H7 (cell line): ENCODE results near the gene PHACTR3. TPM values are rescaled to one million over a fixed set of nuclear protein-coding genes. Genes with fewer than 3 reads are reported as not detected.
A peak's percentile ranks its signal among the peaks of the same experiment; 100 is the strongest.

Experiments used
- DNase-seq: peaks from one replicate; pipeline ENCODE4 v3.0.0; 2012
- H3K27me3 ChIP-seq: 2 replicates; pipeline ENCODE4 v1.6.0; 2011; ENCODE audit warnings: mild to moderate bottlenecking, low read length; ENCODE audit not compliant: control insufficient read depth, insufficient read depth
- H3K36me3 ChIP-seq: replicated peaks from 2 replicates; pipeline ENCODE4 v1.5.1; 2011; ENCODE audit warnings: low read length; ENCODE audit not compliant: control insufficient read depth, insufficient read depth
- H3K4me3 ChIP-seq: 2 replicates; pipeline ENCODE4 v1.5.1; 2011; ENCODE audit warnings: low read depth, mild to moderate bottlenecking, control low read depth, low read length, moderate library complexity; ENCODE audit not compliant: insufficient read depth
- total RNA-seq: library from RNA; depleted of rRNA; stranded (reverse); fragments of >200 nt; shearing (Covaris generic); gene quantifications from 2 replicates; pipeline ENCODE4 v1.2.3, GENCODE V29; 2014

The PHACTR3 gene
- total RNA-seq, 1 experiment from 2014 or later, result 0.03 TPM

DNA sequence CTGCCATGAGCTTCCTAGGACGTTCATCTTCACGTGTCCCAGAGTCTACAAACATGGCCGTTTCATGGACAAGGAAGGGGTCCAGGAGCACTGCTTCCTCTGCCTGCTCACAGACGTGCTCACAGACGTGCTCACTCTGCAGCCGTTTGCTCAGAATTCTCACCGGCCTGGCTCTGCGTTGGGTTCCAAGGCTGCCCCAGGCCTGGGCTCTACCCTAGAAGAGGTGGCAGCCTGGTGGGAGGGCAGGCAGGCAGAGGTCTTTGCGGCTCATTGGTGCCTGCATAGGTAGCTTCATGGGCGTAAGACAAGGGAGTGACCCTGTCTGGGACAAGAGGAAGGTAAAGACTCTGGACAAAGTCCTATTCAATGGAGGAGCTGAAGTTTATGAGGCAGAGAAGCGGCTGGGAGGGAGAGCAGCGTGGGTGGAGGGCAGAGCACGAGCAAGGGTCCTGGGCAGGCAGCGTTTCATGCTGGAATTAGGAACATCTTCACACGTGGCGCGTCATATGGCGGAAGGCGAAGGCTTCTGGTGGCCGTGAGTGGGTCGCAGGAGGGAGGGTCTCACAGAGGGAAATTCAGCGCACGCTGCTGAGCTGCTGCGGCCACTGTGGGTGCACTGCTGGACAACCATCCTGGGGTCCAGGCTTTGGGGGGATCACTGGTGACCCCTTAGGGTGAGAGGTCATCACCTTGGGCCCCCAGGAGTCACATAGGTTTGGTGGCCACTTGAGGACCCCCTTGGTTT, 138.2 kb downstream of the PHACTR3 start:
- DNase-seq, result no peak
- no peaks in the 10 kb centered on the region; the same call in 1 of the 2 replicates for H3K27me3 ChIP-seq
- no peak overlapping the region for H3K4me3 ChIP-seq
- no peaks in the 10 kb centered on the region for H3K36me3 ChIP-seq

DNA sequence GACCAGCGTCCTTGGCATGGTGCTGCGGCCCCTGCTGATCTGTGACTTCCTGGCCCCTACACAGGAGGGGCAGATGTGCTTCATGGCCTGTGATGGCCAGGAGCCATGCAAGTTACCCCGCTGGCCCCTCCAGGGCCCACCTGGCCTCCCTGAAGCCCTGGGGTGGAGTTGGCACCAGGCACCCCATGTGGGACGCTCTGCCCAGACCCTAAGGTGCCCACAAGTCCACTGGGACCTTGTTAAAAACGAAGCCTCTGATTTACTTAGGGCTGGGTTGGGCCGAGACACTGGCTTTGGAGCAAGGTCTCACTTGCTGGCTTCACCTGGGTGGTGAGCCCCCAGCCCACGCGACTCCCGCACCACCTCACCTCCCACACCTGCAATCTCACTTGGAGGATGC, 139.0 kb downstream of the PHACTR3 start:
- Histone ChIP-seq H3K4me3 (no peak overlapping the region), H3K27me3 (no peaks in the 10 kb centered on the region; the same call in 1 of the 2 replicates), H3K36me3 (no peaks in the 10 kb centered on the region)
- DNase-seq, result no peak

DNA sequence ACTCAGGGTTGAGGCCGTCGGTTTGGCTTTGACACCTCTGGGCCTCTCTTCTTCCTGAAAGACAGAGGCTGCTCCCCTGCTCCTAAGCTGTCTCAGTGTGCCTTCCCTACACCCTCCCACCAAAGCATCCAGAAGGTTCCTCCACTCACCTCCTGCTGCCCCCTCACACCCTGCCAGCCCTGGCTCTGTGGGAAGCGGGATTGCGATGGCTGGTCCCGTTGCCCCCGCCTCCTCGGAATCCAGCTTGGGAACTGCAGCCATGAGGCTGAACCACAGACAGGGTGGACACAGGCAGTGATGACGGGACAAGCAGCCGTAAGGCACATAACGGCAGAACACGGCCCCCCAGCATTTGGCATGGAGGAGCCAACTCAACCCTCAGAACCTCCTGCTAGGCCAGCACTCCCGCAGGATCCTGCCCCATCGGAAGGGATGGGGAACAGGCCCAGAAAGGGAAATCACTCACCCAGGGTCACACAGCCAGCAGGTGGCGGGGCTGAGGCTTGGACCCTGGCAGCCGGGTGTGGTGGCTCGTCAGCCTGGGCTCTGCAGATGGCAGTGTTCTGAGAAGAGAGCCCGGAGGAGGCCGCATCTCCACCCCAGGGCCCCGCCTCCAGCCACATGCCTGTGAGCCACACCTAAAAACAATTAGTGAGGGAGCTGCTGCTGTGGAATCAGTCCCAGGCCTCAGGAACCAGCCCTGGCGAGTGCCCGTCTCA, 139.6 kb downstream of the PHACTR3 start:
- Histone ChIP-seq H3K4me3 (no peak overlapping the region), H3K36me3 (no peaks in the 10 kb centered on the region), H3K27me3 (no peaks in the 10 kb centered on the region; the same call in 1 of the 2 replicates)
- DNase-seq, result peak; percentile 75

DNA sequence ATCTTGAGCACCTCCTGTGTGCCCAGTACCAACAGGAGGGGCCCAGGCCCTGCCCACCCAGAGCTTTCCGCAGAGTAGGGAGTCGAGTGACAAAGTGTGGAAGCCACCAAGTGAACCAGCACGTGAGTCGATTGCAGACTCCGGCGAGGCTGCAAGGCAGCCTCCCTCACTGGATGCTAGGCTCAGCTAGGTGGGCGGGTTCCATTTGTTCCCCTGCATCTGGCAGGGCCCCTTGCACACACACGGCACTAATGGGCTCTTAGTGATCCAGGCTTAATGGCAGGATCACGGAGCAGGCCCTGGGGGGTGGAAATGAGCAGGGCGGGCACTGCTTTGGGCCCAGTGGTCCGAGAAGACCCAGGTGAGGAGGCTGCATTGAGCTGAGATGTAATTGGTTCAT, 140.4 kb downstream of the PHACTR3 start:
- H3K27me3 ChIP-seq, result no peaks in the 10 kb centered on the region; the same call in 1 of the 2 replicates
- H3K36me3 ChIP-seq, result no peaks in the 10 kb centered on the region
- no peak overlapping the region for H3K4me3 ChIP-seq
- no peak for DNase-seq

DNA sequence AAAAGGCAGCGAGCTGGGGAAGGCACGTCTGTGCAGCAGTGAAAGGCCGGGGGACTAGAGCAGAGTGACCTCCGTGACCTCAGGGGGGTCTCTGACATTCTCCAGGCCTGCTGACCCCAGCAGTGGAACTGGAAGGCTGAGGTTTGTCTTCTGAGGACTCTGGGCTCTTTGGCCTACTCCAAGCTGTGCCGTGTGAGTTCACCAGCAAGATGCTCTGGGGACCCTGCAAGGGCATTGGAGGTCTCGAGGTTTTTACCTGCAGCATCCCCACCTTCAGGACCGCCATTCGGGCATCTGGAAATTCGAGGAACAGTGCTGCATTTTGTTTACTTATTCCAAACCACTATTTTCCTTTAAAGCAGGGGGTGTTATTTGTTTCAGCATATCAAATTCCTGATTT, 140.9 kb downstream of the PHACTR3 start:
- DNase-seq, result no peak
- Histone ChIP-seq H3K4me3 (no peak overlapping the region), H3K27me3 (no peaks in the 10 kb centered on the region; the same call in 1 of the 2 replicates), H3K36me3 (no peaks in the 10 kb centered on the region)

DNA sequence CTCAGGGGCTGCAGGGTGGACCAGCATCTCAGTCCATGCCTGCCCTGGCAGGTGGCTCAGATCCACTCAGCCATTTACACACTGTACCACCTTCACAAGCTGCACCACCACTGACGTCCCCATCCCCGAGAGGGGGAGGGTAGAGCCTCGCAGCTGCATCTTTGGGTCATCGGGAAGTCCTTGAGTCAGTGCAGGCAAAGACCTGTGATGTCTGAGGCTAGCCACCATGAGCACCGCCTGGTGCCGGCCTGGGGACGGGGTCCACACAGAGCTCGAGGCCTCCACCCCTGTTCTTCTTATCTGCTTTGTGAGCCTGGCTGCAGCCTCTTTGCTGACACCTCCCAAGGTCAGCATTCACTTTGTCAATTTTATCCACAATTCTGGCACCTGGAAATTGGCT, 141.4 kb downstream of the PHACTR3 start:
- Histone ChIP-seq H3K4me3 (no peak overlapping the region), H3K36me3 (no peaks in the 10 kb centered on the region), H3K27me3 (no peaks in the 10 kb centered on the region; the same call in 1 of the 2 replicates)
- DNase-seq, result no peak

DNA sequence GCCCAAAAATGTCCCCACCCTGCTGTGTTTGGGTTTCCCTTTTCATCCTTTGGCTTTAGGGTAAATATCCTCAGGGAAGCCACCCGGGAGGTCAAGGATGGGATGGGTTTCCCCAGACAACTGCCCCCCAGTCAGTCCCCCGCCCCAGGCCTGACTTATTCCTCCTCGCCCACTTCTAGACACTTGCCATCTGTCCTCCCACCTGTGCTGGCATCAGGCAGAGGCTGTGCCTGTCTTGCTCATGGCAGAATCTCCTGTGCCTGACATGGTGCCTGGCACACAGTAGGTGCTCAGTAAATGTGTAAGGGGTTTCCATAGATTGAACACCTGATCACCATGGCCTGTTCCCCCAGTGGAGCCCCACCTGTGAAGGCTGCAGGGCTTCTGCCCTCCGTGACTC, 141.8 kb downstream of the PHACTR3 start:
- no peaks in the 10 kb centered on the region; the same call in 1 of the 2 replicates for H3K27me3 ChIP-seq
- H3K36me3 ChIP-seq, result no peaks in the 10 kb centered on the region
- H3K4me3 ChIP-seq, result no peak overlapping the region
- DNase-seq, result no peak

DNA sequence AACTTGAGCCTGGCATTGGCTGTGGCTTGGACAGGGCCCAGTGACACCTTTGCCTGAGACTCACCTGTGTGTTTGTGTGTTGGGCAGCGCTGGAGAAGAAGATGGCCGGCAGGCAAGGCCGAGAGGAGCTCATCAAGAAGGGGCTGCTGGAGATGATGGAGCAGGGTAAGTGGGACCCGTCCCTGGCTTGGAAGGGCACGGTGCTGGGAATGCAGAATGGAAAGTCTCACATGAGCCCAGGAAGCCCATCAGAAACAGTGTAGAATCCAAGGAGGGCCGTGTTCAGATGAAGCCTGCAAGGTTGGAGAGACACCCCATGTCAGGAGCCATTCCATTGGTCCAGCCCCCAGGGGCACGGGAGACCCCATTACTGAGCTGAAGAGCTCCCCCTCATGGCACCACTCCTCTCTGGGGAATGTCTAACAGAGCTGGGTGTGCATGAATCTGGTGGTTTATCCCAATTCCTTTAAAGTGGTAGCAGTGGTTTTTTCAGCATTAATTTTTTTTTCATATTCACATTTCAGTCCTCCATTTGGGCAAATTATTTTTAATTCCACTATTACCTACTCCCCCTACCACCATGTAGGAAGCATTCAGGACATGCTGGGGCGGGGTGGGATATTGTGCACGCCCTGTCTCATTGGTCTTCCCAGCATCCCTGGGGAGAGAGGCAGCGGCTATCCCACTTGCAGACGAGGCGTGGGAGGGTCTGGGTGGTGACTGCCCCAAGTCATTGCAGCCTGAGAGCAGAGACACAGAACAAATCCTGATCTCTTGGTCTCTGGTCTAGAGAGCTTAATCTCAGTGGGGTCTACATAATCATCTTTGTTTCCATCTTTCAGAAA, 143.6 kb downstream of the PHACTR3 start:
- H3K4me3 ChIP-seq, result no peak overlapping the region
- no peaks in the 10 kb centered on the region; the same call in 1 of the 2 replicates for H3K27me3 ChIP-seq
- DNase-seq, result peak; percentile 64
- H3K36me3 ChIP-seq, result no peaks in the 10 kb centered on the region

DNA sequence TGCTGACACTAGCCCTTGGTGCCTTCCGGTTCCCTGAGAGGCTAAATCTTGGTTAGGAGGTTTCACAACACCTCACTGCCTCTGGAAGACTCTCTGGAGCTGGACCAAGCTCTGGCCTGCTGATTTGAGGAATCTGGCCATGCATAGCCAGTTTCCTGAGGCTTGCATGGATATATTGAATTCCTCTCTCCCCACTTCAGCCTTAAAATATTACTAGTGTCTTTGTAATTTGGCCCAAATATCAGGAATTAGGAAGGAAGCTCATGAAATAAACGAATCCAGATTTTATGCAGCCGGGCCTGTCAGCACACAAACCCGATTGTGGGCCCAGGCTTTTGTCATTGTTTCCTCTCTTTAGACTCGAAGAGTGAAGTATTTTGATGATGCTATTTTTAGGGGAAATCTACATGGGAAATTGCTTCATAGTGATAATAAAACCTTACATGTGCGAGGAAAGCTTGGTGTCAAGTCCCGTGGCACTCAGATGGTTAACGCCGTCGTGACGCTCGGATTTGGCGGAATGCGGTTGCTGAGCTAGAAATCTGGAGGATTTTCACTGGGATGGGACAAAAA, 144.4 kb downstream of the PHACTR3 start:
- Histone ChIP-seq H3K27me3 (no peaks in the 10 kb centered on the region; the same call in 1 of the 2 replicates), H3K4me3 (no peak overlapping the region), H3K36me3 (no peaks in the 10 kb centered on the region)
- no peak for DNase-seq

DNA sequence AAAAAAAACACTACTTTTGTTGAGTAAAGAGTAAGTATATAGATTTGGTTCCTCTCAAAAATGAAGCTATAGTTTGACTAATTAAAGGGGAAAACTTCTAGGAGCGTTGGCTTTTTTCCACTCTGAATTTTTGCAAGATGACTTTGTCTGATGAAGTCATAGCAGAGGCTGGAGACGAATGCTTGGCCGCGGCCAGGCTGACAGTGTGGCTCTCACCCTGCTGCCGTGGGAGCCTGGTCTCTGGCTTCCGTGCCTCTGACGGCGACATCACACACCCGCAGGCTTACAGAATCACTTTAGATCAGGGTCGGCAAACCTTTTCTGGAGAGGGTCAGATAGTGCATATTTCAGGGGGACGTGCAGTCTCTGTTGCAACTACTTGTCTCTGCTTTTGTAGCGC, 145.0 kb downstream of the PHACTR3 start:
- Histone ChIP-seq H3K27me3 (no peaks in the 10 kb centered on the region; the same call in 1 of the 2 replicates), H3K36me3 (no peaks in the 10 kb centered on the region), H3K4me3 (no peak overlapping the region)
- DNase-seq, result no peak

DNA sequence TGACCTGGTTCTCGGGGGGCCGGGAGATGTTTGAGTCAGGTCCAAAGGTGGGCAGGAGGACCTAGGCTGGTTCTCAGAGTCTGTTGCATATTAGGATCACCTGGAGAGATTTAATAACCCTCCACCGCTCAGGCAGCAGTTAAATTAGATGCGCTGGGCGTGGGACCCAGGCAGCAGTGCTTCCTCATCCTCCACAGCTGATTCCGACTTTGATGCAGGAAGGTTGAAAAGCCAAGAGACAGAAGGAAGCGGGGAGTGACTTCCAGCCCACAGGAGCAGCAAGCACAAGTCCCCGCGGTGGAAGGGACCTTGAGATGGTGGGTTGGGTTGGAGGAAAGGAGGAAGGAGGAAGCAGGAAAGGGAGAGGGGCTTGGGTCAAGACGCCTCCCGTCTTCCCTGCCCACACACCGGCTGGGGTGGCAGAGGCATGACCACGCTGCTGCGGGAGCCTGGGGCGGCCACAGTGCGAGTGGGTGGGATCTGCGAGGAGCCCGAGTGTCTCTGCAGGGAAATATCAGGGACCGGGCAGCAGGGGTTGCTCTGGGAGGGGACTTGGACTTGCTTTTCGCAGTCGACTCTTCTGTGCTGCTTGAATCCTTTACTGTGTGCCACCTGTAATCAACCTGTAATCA, 146.0 kb downstream of the PHACTR3 start:
- H3K27me3 ChIP-seq, result no peaks in the 10 kb centered on the region; the same call in 1 of the 2 replicates
- no peak for DNase-seq
- no peaks in the 10 kb centered on the region for H3K36me3 ChIP-seq
- no peak overlapping the region for H3K4me3 ChIP-seq

DNA sequence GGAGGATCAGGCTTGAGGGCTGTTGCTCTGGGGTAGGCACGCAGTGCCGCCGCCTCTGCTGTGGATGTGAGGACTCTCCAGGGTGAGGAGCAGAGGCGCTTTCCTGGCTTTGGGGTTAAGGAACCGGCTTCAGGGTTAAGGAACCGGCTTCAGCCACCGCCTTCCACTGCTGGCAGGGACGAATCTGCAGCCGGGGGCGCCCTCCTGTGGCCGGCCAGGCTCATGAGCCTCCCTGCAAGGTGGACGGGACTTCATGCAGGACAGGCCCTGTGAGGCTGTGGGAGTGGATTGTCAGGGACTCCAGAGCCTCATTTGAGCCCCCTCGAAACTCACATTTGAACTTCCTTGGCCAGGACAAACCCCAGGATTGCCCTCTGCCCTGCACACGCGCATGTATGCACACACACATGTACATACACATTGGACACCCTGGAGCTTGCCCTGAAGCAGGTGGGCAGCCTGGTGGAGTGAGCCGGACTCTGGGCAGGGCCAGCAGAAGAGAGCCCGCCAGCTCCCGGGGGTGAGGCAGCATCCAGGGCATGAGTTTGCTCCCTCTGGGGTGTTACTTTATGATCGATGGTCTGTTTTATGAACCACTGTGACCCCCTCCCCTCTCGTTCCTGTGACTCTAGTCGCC, 146.9 kb downstream of the PHACTR3 start:
- Histone ChIP-seq H3K4me3 (no peak overlapping the region), H3K27me3 (no peaks in the 10 kb centered on the region; the same call in 1 of the 2 replicates), H3K36me3 (no peaks in the 10 kb centered on the region)
- DNase-seq, result peak; percentile 95

DNA sequence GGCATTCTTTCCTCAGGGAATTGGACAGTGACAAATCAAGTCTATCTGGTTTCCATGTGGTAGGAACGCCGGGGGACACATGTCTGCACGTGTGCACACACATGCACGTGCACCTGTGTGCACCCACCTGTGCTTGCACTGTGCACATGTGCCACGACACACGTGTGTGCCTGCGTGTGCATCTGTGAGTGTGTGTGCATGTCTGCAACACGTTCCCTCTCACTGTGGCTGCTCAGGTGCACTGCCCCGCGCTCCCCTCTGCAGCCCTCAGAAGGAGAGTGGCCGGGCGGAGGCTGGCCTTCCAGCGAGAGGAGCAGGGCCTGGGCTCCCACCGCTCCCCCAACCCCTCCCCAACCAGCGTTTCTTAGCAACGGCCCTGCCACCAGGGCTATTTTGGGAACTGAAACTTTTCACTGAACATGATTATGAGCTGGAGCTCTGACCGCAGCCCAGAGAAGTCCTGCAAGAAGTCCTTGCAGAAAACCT, 147.8 kb downstream of the PHACTR3 start:
- Histone ChIP-seq H3K27me3 (no peaks in the 10 kb centered on the region; the same call in 1 of the 2 replicates), H3K4me3 (no peak overlapping the region), H3K36me3 (no peaks in the 10 kb centered on the region)
- DNase-seq, result peak; percentile 65
